K562 (cell line): ENCODE results near the gene MTFR2. TPM values are rescaled to one million over a fixed set of nuclear protein-coding genes. Genes with fewer than 3 reads are reported as not detected.

Experiments
- ARNT ChIP-seq, 2 experiments: fragments of 450-650 bp; IDR thresholded peaks; 2 replicates each; pipeline ENCODE4 v1.6.1; 2016; ENCODE audit warnings: mild to moderate bottlenecking in 1 of 2
- DACH1 ChIP-seq: fragments of 450-650 bp; IDR thresholded peaks from 2 replicates; pipeline ENCODE4 v1.6.1; 2018; ENCODE audit not compliant: partially characterized antibody
- DPF2 ChIP-seq: fragments of 450-650 bp; IDR thresholded peaks from 2 replicates; pipeline ENCODE4 v1.6.1; 2016
- EP400 ChIP-seq: fragments of 450-650 bp; IDR thresholded peaks from 2 replicates; pipeline ENCODE4 v1.6.1; 2017; ENCODE audit warnings: antibody characterized with exemption, mild to moderate bottlenecking, moderate library complexity
- HDAC1 ChIP-seq, 2 experiments: fragments of 450-650 bp; IDR thresholded peaks; 2 replicates each; pipeline ENCODE4 v1.6.1; 2016 to 2017; ENCODE audit warnings: inconsistent platforms in 1 of 2, mild to moderate bottlenecking in 1 of 2, moderate library complexity in 1 of 2
- HDAC2 ChIP-seq: fragments of 450-650 bp; IDR thresholded peaks from 2 replicates; pipeline ENCODE4 v1.6.1; 2016; ENCODE audit warnings: mild to moderate bottlenecking
- MAZ ChIP-seq, 2 experiments: fragments of 450-650 bp in 1 of 2; sonication (generic) in 1 of 2; formaldehyde crosslinking; IDR thresholded peaks in 1 of 2; conservative IDR thresholded peaks in 1 of 2; 2 replicates each; pipeline versions ENCODE4 v1.4.0 to v1.5.0; 2020; ENCODE audit warnings: mild to moderate bottlenecking in 1 of 2, missing genetic modification reagents in 1 of 2
- MLLT1 ChIP-seq, 2 experiments: fragments of 450-650 bp; IDR thresholded peaks; 2 replicates each; pipeline ENCODE4 v1.6.1; 2016
- NR2C1 ChIP-seq, 2 experiments: fragments of 450-650 bp; IDR thresholded peaks; 2 replicates each; pipeline ENCODE4 v1.6.1; 2017; ENCODE audit warnings: mild to moderate bottlenecking in 2 of 2, antibody characterized with exemption in 1 of 2, inconsistent platforms in 1 of 2, missing compliant biosample characterization in 1 of 2, missing genetic modification characterization in 1 of 2
- PBX2 ChIP-seq, 2 experiments: IDR thresholded peaks in 1 of 2; conservative IDR thresholded peaks in 1 of 2; 2 replicates each; pipeline ENCODE4 v1.6.1; 2016; ENCODE audit warnings: low read depth in 2 of 2, mild to moderate bottlenecking in 1 of 2, missing compliant biosample characterization in 1 of 2, missing genetic modification characterization in 1 of 2, moderate library complexity in 1 of 2
- PHF21A ChIP-seq: fragments of 450-650 bp; IDR thresholded peaks from 2 replicates; pipeline ENCODE4 v1.6.1; 2017; ENCODE audit warnings: low read depth, borderline replicate concordance
- RB1 ChIP-seq: fragments of 450-650 bp; IDR thresholded peaks from 2 replicates; pipeline ENCODE4 v1.6.1; 2017; ENCODE audit warnings: low read depth, mild to moderate bottlenecking
- SREBF2 ChIP-seq: sonication (generic); formaldehyde crosslinking; IDR thresholded peaks from 2 replicates; pipeline ENCODE4 v1.4.0; 2020; ENCODE audit warnings: mild to moderate bottlenecking, missing genetic modification reagents
- SRF ChIP-seq, 2 experiments: fragments of 250-450, 450-650 bp in 1 of 2; sonication (Bioruptor Pico) in 1 of 2; sonication (generic) in 1 of 2; formaldehyde crosslinking; IDR thresholded peaks; 2 replicates each; pipeline versions ENCODE4 v1.5.0 to v1.5.1; 2020 to 2022; ENCODE audit warnings: mild to moderate bottlenecking in 1 of 2, missing genetic modification reagents in 1 of 2
- STAT5A ChIP-seq: IDR thresholded peaks from 2 replicates; pipeline ENCODE4 v1.6.1; 2012; ENCODE audit warnings: low read length, inconsistent platforms, borderline replicate concordance
- TEAD1 ChIP-seq, 2 experiments: fragments of 450-650 bp in 1 of 2; sonication (generic) in 1 of 2; formaldehyde crosslinking; IDR thresholded peaks; 2 replicates each; pipeline versions ENCODE4 v1.4.0 to v1.8.0; 2020 to 2022; ENCODE audit warnings: mild to moderate bottlenecking in 2 of 2, missing genetic modification reagents in 1 of 2
- TRIM24 ChIP-seq, 2 experiments: fragments of 450-650 bp; IDR thresholded peaks; 2 replicates each; pipeline ENCODE4 v1.6.1; 2016
- ZNF143 ChIP-seq: sonication (generic); formaldehyde crosslinking; IDR thresholded peaks from 2 replicates; pipeline ENCODE4 v1.9.0; 2022; ENCODE audit warnings: mild to moderate bottlenecking, missing genetic modification reagents
- ZNF408 ChIP-seq: fragments of 250-450 bp; sonication (Bioruptor Pico); IDR thresholded peaks from 2 replicates; pipeline ENCODE4 v1.4.0; 2020; ENCODE audit warnings: low read depth, mild to moderate bottlenecking, moderate library complexity
- ZNF609 ChIP-seq: sonication (generic); formaldehyde crosslinking; IDR thresholded peaks from 2 replicates; pipeline ENCODE4 v1.8.1; 2023; ENCODE audit warnings: missing genetic modification reagents, mild to moderate bottlenecking, borderline replicate concordance
- polyA plus RNA-seq, 8 experiments: library from polyadenylated mRNA; depleted of rRNA in 4 of 8; stranded (reverse) in 5 of 8; unstranded in 3 of 8; fragments of >200 nt; fragmentation: Nextera tagmentation in 2 of 8; fragmentation: Illumina TruSeq in 1 of 8; extraction: Ambion mirVana in 2 of 8; extraction: Trizol in 1 of 8; gene quantifications; 2 replicates each; pipeline versions ENCODE4 v1.2.1 to v1.2.3, GENCODE V29; 2011 to 2014; ENCODE audit warnings: inconsistent platforms in 1 of 8, missing spikeins in 1 of 8
- total RNA-seq, 7 experiments: library from RNA; depleted of rRNA in 6 of 7; stranded (reverse); fragments of >200 nt in 6 of 7; fragmentation: Illumina TruSeq in 2 of 7; extraction: Trizol in 2 of 7; gene quantifications; 2 replicates each; pipeline versions ENCODE4 v1.2.1 to v1.2.3, GENCODE V29; 2011 to 2021; ENCODE audit warnings: low replicate concordance in 1 of 7

MTFR2 gene
- total and polyA plus RNA-seq, 9 of the 15 experiments (the other 6 are each of a cell fraction or from before 2014, with no cell fraction given): 10.1 to 63.3 (median 45.9) TPM

GRCh38 chr6:136251394-136251793, 1.3 kb upstream of the MTFR2 start (continued):
- TF ChIP-seq ZNF609 (CRISPR knock-in tag) (no peak), MAZ (CRISPR knock-in tag; conservative IDR thresholded peaks at IDR 0.05 in 1 of 2, IDR thresholded peaks at IDR 0.05 in 1 of 2) (0 out of 4 replicates have a peak, but pooled peaks of 1 of the 2 experiments have one; percentile 15), SREBF2 (CRISPR knock-in tag) (no peak), TEAD1 (CRISPR knock-in tag; IDR thresholded peaks at IDR 0.05) (no peak; a peak in 1 of 4 replicates), ZNF143 (CRISPR knock-in tag) (no peak), EP400 (no peak), PHF21A (peak; percentile 89), PBX2 (CRISPR knock-in tag; IDR thresholded peaks at IDR 0.05; ENCODE audit: low read depth) (no peak), PBX2 (tag; conservative IDR thresholded peaks at IDR 0.05; ENCODE audit: low read depth) (0 out of 2 replicates have a peak, but pooled peaks have one; percentile 22), MLLT1 (IDR thresholded peaks at IDR 0.05) (peak in 1 of 2 experiments; percentile 39; a peak in 1 of 4 replicates), ZNF408 (no peak), ARNT (IDR thresholded peaks at IDR 0.05) (peak in 1 of 2 experiments; percentile 84; a peak in 1 of 4 replicates), HDAC2 (peak; percentile 98), DACH1 (peak; percentile 35), SRF (CRISPR knock-in tag; IDR thresholded peaks at IDR 0.05) (no peak), HDAC1 (IDR thresholded peaks at IDR 0.05) (peak in 1 of 2 experiments; percentile 98; a peak in 2 of 4 replicates), DPF2 (peak; percentile 76), NR2C1 (IDR thresholded peaks at IDR 0.05) (no peak), NR2C1 (tag; IDR thresholded peaks at IDR 0.05) (peak; percentile 52; the same call in 1 of the 2 replicates), RB1 (no peak), STAT5A (peak; percentile 64; the same call in 1 of the 2 replicates), TRIM24 (IDR thresholded peaks at IDR 0.05) (peak in 1 of 2 experiments; percentile 13; a peak in 1 of 4 replicates)
- TF ChIP-seq, all 486 proteins: peak for 49
